ENCODE measurements around the gene HNF4A.

GRCh38 chr20:44480097-44480496, 124.6 kb downstream of the HNF4A start:
- TF ChIP-seq, protein P1, sequence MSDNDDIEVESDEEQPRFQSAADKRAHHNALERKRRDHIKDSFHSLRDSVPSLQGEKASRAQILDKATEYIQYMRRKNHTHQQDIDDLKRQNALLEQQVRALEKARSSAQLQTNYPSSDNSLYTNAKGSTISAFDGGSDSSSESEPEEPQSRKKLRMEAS (CRISPR knock-in tag; IDR thresholded peaks at IDR 0.05) = no peak
- TF ChIP-seq, protein P2, sequence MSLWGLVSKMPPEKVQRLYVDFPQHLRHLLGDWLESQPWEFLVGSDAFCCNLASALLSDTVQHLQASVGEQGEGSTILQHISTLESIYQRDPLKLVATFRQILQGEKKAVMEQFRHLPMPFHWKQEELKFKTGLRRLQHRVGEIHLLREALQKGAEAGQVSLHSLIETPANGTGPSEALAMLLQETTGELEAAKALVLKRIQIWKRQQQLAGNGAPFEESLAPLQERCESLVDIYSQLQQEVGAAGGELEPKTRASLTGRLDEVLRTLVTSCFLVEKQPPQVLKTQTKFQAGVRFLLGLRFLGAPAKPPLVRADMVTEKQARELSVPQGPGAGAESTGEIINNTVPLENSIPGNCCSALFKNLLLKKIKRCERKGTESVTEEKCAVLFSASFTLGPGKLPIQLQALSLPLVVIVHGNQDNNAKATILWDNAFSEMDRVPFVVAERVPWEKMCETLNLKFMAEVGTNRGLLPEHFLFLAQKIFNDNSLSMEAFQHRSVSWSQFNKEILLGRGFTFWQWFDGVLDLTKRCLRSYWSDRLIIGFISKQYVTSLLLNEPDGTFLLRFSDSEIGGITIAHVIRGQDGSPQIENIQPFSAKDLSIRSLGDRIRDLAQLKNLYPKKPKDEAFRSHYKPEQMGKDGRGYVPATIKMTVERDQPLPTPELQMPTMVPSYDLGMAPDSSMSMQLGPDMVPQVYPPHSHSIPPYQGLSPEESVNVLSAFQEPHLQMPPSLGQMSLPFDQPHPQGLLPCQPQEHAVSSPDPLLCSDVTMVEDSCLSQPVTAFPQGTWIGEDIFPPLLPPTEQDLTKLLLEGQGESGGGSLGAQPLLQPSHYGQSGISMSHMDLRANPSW (CRISPR knock-in tag; conservative IDR thresholded peaks at IDR 0.05; ENCODE audit: low read depth) = no peak
- TF ChIP-seq NR2C2 (CRISPR knock-in tag; IDR thresholded peaks at IDR 0.05) (no peak), TEAD1 (CRISPR knock-in tag; IDR thresholded peaks at IDR 0.05) (no peak), ZMAT4 (CRISPR knock-in tag; IDR thresholded peaks at IDR 0.05) (no peak), ZNF232 (CRISPR knock-in tag; IDR thresholded peaks at IDR 0.05) (no peak), FOXK1 (CRISPR knock-in tag; IDR thresholded peaks at IDR 0.05) (no peak), CTCF (IDR thresholded peaks at IDR 0.05) (no peak), MXD4 (CRISPR knock-in tag; IDR thresholded peaks at IDR 0.05; ENCODE audit: borderline replicate concordance) (no peak), KAT7 (CRISPR knock-in tag; IDR thresholded peaks at IDR 0.05; ENCODE audit: borderline replicate concordance) (no peak), HMGXB4 (CRISPR knock-in tag; IDR thresholded peaks at IDR 0.05) (no peak), ATF2 (CRISPR knock-in tag; IDR thresholded peaks at IDR 0.05; ENCODE audit: borderline replicate concordance, low read depth) (no peak)
- TF ChIP-seq, protein P3, sequence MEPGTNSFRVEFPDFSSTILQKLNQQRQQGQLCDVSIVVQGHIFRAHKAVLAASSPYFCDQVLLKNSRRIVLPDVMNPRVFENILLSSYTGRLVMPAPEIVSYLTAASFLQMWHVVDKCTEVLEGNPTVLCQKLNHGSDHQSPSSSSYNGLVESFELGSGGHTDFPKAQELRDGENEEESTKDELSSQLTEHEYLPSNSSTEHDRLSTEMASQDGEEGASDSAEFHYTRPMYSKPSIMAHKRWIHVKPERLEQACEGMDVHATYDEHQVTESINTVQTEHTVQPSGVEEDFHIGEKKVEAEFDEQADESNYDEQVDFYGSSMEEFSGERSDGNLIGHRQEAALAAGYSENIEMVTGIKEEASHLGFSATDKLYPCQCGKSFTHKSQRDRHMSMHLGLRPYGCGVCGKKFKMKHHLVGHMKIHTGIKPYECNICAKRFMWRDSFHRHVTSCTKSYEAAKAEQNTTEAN (CRISPR knock-in tag; IDR thresholded peaks at IDR 0.05) = no peak
- TF ChIP-seq, protein P4, sequence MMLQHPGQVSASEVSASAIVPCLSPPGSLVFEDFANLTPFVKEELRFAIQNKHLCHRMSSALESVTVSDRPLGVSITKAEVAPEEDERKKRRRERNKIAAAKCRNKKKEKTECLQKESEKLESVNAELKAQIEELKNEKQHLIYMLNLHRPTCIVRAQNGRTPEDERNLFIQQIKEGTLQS (CRISPR knock-in tag; conservative IDR thresholded peaks at IDR 0.05) = no peak
